Adrenal gland (tissue), 5 donors: ENCODE measurements around the gene EFEMP1.

ENCODE experiments used
- CTCF ChIP-seq, 6 experiments: fragments of 450-650 bp in 4 of 6; fragments of 200-600 bp in 2 of 6; sonication (generic) in 1 of 6; IDR thresholded peaks; 1 replicate in 5 of 6; 2 replicates in 1 of 6; pipeline versions ENCODE4 v1.5.1 to v1.8.0; 2016 to 2021; ENCODE audit warnings: antibody characterized with exemption in 6 of 6, mild to moderate bottlenecking in 2 of 6, moderate library complexity in 1 of 6
- POLR2A ChIP-seq, 2 donors: fragments of 450-650 bp; IDR thresholded peaks; one replicate each; pipeline ENCODE4 v1.6.1; 2017; ENCODE audit warnings: antibody characterized with exemption in 2 of 2, mild to moderate bottlenecking in 2 of 2, moderate library complexity in 1 of 2
- donor health status: DM: no; HTN: no; CAD: no.

- TF ChIP-seq CTCF (IDR thresholded peaks at IDR 0.05) (no peak), POLR2A (IDR thresholded peaks at IDR 0.05) (no peak)
These were observed 81.5 kb downstream of the EFEMP1 start for GRCh38 chr2:55842046-55842445.
